WTC11 (cell line): ENCODE results near the gene RASSF9. TPM values are rescaled to one million over a fixed set of nuclear protein-coding genes. Genes with fewer than 3 reads are reported as not detected.

Source experiments
- ATAC-seq: fragments of 200-7000 bp; cut with Tn5 transposase; 2 replicates; pipeline ENCODE4 v1.10.0; 2021; ENCODE audit warnings: mild to moderate bottlenecking, moderate library complexity
- CTCF ChIA-PET: fragments of 300-600 bp; sonication (Branson Sonifier 250); formaldehyde crosslinking; loops from one replicate; lab custom pipeline; 2021; ENCODE audit warnings: antibody characterized with exemption; lab: Charles Lee
- POLR2A ChIA-PET: fragments of 350-600 bp; sonication (Branson Sonifier 250); formaldehyde crosslinking; loops from one replicate; lab custom pipeline; 2021; ENCODE audit warnings: antibody characterized with exemption; lab: Charles Lee
- DNase-seq: peaks from one replicate; pipeline ENCODE4 v3.0.0; 2021; ENCODE audit warnings: low spot score
- H3K27ac Mint-ChIP-seq: 2 replicates; pipeline ENCODE4 v1.8.0; 2021; ENCODE audit warnings: mixed read lengths
- H3K27me3 Mint-ChIP-seq: 2 replicates; pipeline ENCODE4 v1.8.0; 2021; ENCODE audit warnings: low read depth, mild to moderate bottlenecking, moderate library complexity, mixed read lengths
- H3K36me3 Mint-ChIP-seq: 2 replicates; pipeline ENCODE4 v1.8.0; 2021; ENCODE audit warnings: mixed read lengths
- H3K4me1 Mint-ChIP-seq: 2 replicates; pipeline ENCODE4 v1.8.0; 2022; ENCODE audit warnings: mixed read lengths
- H3K4me3 Mint-ChIP-seq: 2 replicates; pipeline ENCODE4 v1.8.0; 2021; ENCODE audit warnings: mild to moderate bottlenecking, moderate library complexity, mixed read lengths
- H3K9me3 Mint-ChIP-seq: 2 replicates; pipeline ENCODE4 v1.8.0; 2021; ENCODE audit warnings: mixed read lengths
- E2F5 ChIP-seq: sonication (generic); formaldehyde crosslinking; IDR thresholded peaks from 2 replicates; pipeline ENCODE4 v1.8.1; 2022; ENCODE audit warnings: mild to moderate bottlenecking, moderate library complexity, missing genetic modification reagents
- ETV6 ChIP-seq: sonication (generic); formaldehyde crosslinking; IDR thresholded peaks from 2 replicates; pipeline ENCODE4 v1.8.1; 2022; ENCODE audit warnings: mild to moderate bottlenecking, missing genetic modification reagents
- FOXP1 ChIP-seq: sonication (generic); formaldehyde crosslinking; IDR thresholded peaks from 2 replicates; pipeline ENCODE4 v1.8.0; 2022; ENCODE audit warnings: missing genetic modification reagents, mild to moderate bottlenecking, moderate library complexity, borderline replicate concordance
- FOXP4 ChIP-seq: sonication (generic); formaldehyde crosslinking; IDR thresholded peaks from 2 replicates; pipeline ENCODE4 v1.8.0; 2022; ENCODE audit warnings: mild to moderate bottlenecking, missing genetic modification reagents
- GABPB1 ChIP-seq: sonication (generic); formaldehyde crosslinking; IDR thresholded peaks from 2 replicates; pipeline ENCODE4 v1.8.1; 2023; ENCODE audit warnings: mild to moderate bottlenecking, missing genetic modification reagents
- HMGXB4 ChIP-seq: sonication (generic); formaldehyde crosslinking; IDR thresholded peaks from 2 replicates; pipeline ENCODE4 v1.8.1; 2023; ENCODE audit warnings: mild to moderate bottlenecking, moderate library complexity, missing genetic modification reagents
- IRF2 ChIP-seq: sonication (generic); formaldehyde crosslinking; IDR thresholded peaks from 2 replicates; pipeline ENCODE4 v1.8.0; 2022; ENCODE audit warnings: low read depth, missing genetic modification reagents, borderline replicate concordance
- MLX ChIP-seq: sonication (generic); formaldehyde crosslinking; IDR thresholded peaks from 2 replicates; pipeline ENCODE4 v1.8.1; 2023; ENCODE audit warnings: mild to moderate bottlenecking, missing genetic modification reagents, moderate library complexity
- NFATC4 ChIP-seq: fragments of 250-450 bp; sonication (Bioruptor Pico); IDR thresholded peaks from 2 replicates; pipeline ENCODE4 v1.9.0; 2021; ENCODE audit warnings: mild to moderate bottlenecking
- RELA ChIP-seq: sonication (generic); formaldehyde crosslinking; IDR thresholded peaks from 2 replicates; pipeline ENCODE4 v1.8.1; 2022; ENCODE audit warnings: missing genetic modification reagents, mild to moderate bottlenecking, borderline replicate concordance
- ZBTB43 ChIP-seq: sonication (generic); formaldehyde crosslinking; IDR thresholded peaks from 2 replicates; pipeline ENCODE4 v1.8.1; 2023; ENCODE audit warnings: mild to moderate bottlenecking, missing genetic modification reagents
- ZNF138 ChIP-seq: sonication (generic); formaldehyde crosslinking; conservative IDR thresholded peaks from 2 replicates; pipeline ENCODE4 v1.8.1; 2022; ENCODE audit warnings: mild to moderate bottlenecking, moderate library complexity, missing genetic modification reagents
- ZNF219 ChIP-seq: sonication (generic); formaldehyde crosslinking; IDR thresholded peaks from 2 replicates; pipeline ENCODE4 v1.8.0; 2023; ENCODE audit warnings: missing genetic modification reagents, mild to moderate bottlenecking, borderline replicate concordance
- ZNF232 ChIP-seq: sonication (generic); formaldehyde crosslinking; IDR thresholded peaks from 2 replicates; pipeline ENCODE4 v1.8.0; 2022; ENCODE audit warnings: mild to moderate bottlenecking, missing genetic modification reagents
- ZNF281 ChIP-seq: sonication (generic); formaldehyde crosslinking; IDR thresholded peaks from 2 replicates; pipeline ENCODE4 v1.8.0; 2023; ENCODE audit warnings: mild to moderate bottlenecking, missing genetic modification reagents
- ZNF671 ChIP-seq: fragments of 250-450 bp; sonication (Bioruptor Pico); IDR thresholded peaks from 2 replicates; pipeline ENCODE4 v1.8.0; 2021; ENCODE audit warnings: mild to moderate bottlenecking
- ZSCAN18 ChIP-seq: fragments of 250-450 bp; sonication (Bioruptor Pico); IDR thresholded peaks from 2 replicates; pipeline ENCODE4 v2.1.2; 2022; ENCODE audit warnings: mild to moderate bottlenecking, moderate library complexity
- total RNA-seq: library from RNA; stranded (reverse); gene quantifications from 3 replicates; pipeline ENCODE4 v1.2.3, GENCODE V29; 2021

Gene RASSF9
- total RNA-seq, 1 experiment from 2014 or later, result 0.33 TPM

- TF ChIP-seq ZNF281 (CRISPR knock-in tag) (no peak), IRF2 (no peak), FOXP1 (CRISPR knock-in tag) (no peak), ZBTB43 (CRISPR knock-in tag) (no peak)
These were observed 13.1 kb upstream of the RASSF9 start (continued) for GRCh38 chr12:85849344-85849743.

- no peaks in the 10 kb centered on the region for H3K36me3 Mint-ChIP-seq
- DNase-seq, result no peak
- H3K4me3 Mint-ChIP-seq, result no peak overlapping the region
- H3K27ac Mint-ChIP-seq, result no peak overlapping the region
- no peaks in the 10 kb centered on the region; the same call in 1 of the 2 replicates for H3K27me3 Mint-ChIP-seq
- H3K4me1 Mint-ChIP-seq, result peaks cover 33% of the 10 kb centered on the region
- POLR2A ChIA-PET, result no interaction called here
- peak; percentile 36 for ATAC-seq
- CTCF ChIA-PET, result interaction anchor here (1.3 kb wide), 1 partner anchor 24 kb away, joined by 6 read pairs; no protein-coding TSS in a partner anchor
- H3K9me3 Mint-ChIP-seq, result no peaks in the 10 kb centered on the region
- TF ChIP-seq RELA (no peak), IRF2 (no peak), ZNF232 (no peak), ZNF219 (CRISPR knock-in tag) (no peak), FOXP4 (no peak), ZNF671 (CRISPR knock-in tag) (no peak), ZSCAN18 (no peak), NFATC4 (CRISPR knock-in tag) (no peak), MLX (CRISPR knock-in tag) (no peak), GABPB1 (no peak), E2F5 (CRISPR knock-in tag) (no peak), HMGXB4 (CRISPR knock-in tag) (no peak), ZNF138 (CRISPR knock-in tag) (no peak), ZNF281 (CRISPR knock-in tag) (no peak), ETV6 (CRISPR knock-in tag) (no peak)
These were observed 7.5 kb upstream of the RASSF9 start for GRCh38 chr12:85843606-85844310.
